Activated gamma-delta T cell (primary cell): Measurements from ENCODE around the gene SH2D4B.

ENCODE experiments used
- DNase-seq: peaks from one replicate; lab custom pipeline; 2025; lab: John Stamatoyannopoulos, UW

Gene SH2D4B

GRCh38 chr10:80590585-80591125 is 53.0 kb downstream of the SH2D4B start:
- DNase-seq, result no peak

GRCh38 chr10:80596391-80597257 is 58.9 kb downstream of the SH2D4B start:
- no peak for DNase-seq

GRCh38 chr10:80598084-80598798 is 60.5 kb downstream of the SH2D4B start:
- DNase-seq, result no peak

- no peak for DNase-seq
These were observed 61.2 kb downstream of the SH2D4B start for GRCh38 chr10:80598951-80599350.

GRCh38 chr10:80599424-80599847 is 61.7 kb downstream of the SH2D4B start:
- no peak for DNase-seq

GRCh38 chr10:80600256-80600655 is 62.6 kb downstream of the SH2D4B start:
- no peak for DNase-seq

GRCh38 chr10:80602881-80603280 is 65.2 kb downstream of the SH2D4B start:
- DNase-seq, result no peak

- no peak for DNase-seq
These were observed 65.8 kb downstream of the SH2D4B start for GRCh38 chr10:80603516-80603915.

GRCh38 chr10:80608706-80609105 is 71.0 kb downstream of the SH2D4B start:
- no peak for DNase-seq

- DNase-seq, result no peak
These were observed 71.6 kb downstream of the SH2D4B start for GRCh38 chr10:80609331-80609730.

- no peak for DNase-seq
These were observed 73.9 kb downstream of the SH2D4B start for GRCh38 chr10:80611481-80612185.

GRCh38 chr10:80612261-80612660 is 74.6 kb downstream of the SH2D4B start:
- DNase-seq, result no peak

GRCh38 chr10:80613466-80614170 is 75.9 kb downstream of the SH2D4B start:
- no peak for DNase-seq

GRCh38 chr10:80614576-80615416 is 77.1 kb downstream of the SH2D4B start:
- no peak for DNase-seq

- no peak for DNase-seq
These were observed 80.1 kb downstream of the SH2D4B start for GRCh38 chr10:80617807-80618206.

GRCh38 chr10:80619036-80619435 is 81.3 kb downstream of the SH2D4B start:
- DNase-seq, result no peak

GRCh38 chr10:80622153-80622552 is 84.5 kb downstream of the SH2D4B start:
- DNase-seq, result no peak

GRCh38 chr10:80630324-80630723 is 92.6 kb downstream of the SH2D4B start:
- no peak for DNase-seq

GRCh38 chr10:80632742-80633141 is 95.0 kb downstream of the SH2D4B start:
- no peak for DNase-seq

GRCh38 chr10:80633383-80633860 is 95.7 kb downstream of the SH2D4B start:
- no peak for DNase-seq

- no peak for DNase-seq
These were observed 96.2 kb downstream of the SH2D4B start for GRCh38 chr10:80633910-80634309.
